ENCODE results near the gene GSG1L2. TPM values are rescaled to one million over a fixed set of nuclear protein-coding genes. Genes with fewer than 3 reads are reported as not detected.
A peak's percentile ranks its signal among the peaks of the same experiment; 100 is the strongest.

GSG1L2 gene
- not detected in 2 replicates for polyA plus RNA-seq (2011; rRNA removed)
- polyA plus RNA-seq (2012; cell fraction: cytosol; rRNA removed) = 0.08 TPM in 1 of 2 replicates, not detected in the other
- 0.23 TPM in 1 of 2 replicates, not detected in the other for polyA plus RNA-seq (2012; cell fraction: nucleus; rRNA removed)
- polyA plus RNA-seq (2017; fragmentation: RNase III; extraction: RNeasy Plus Mini Kit Qiagen cat#74134 plus additional on column Dnase treatment) = not detected in 3 replicates
- polyA minus RNA-seq (2011; rRNA and poly(A)+ RNA removed) = not detected in 2 replicates

GRCh38 chr17:9821921-9822320 lies at the start of gene GSG1L2:
Gene GSG1L2, minus strand, starts transcription at chr17:9822079. Its CDS starts 8 bp downstream, at chr17:9822071.
- ATAC-seq = no peak
- DNase-seq (ENCODE audit: low read depth in 1 of 2, low spot score in 1 of 2) = no peak
- H3K4me3 ChIP-seq = no peak within 1 kb of the TSS
- POLR2A ChIA-PET = no interaction called here
- H3K4me2 ChIP-seq = no peak within 1 kb of the TSS
- CTCF ChIA-PET = interaction anchor here (0.6 kb wide), 2 partner anchors 8 to 93 kb away, joined by 3 read pairs; no protein-coding TSS in a partner anchor
- H3K4me1 ChIP-seq = peaks cover 35% of the 10 kb centered on the region
- FAIRE-seq = no peak
- no peaks in the 10 kb centered on the region for H3K9me3 ChIP-seq
- 89% methylated on average over 15 of the region's 15 CpGs for WGBS (ENCODE audit: missing lambda C conversion rate)
- no peak for TF ChIP-seq RCOR1 (IDR thresholded peaks at IDR 0.05; ENCODE audit: low read depth, low read length)
- TF ChIP-seq KDM5A (IDR thresholded peaks at IDR 0.05) = no peak
- no peak for TF ChIP-seq POLR2AphosphoS2 (conservative IDR thresholded peaks at IDR 0.05; ENCODE audit: low read length)
- no peak for TF ChIP-seq CBX8 (IDR thresholded peaks at IDR 0.05)
- TF ChIP-seq TP53 (CRISPR knock-in tag; IDR thresholded peaks at IDR 0.05) = no peak
- no peak for TF ChIP-seq GATA3 (IDR thresholded peaks at IDR 0.05; ENCODE audit: borderline replicate concordance)
- TF ChIP-seq HDAC2 (IDR thresholded peaks at IDR 0.05) = no peak
- no peak for TF ChIP-seq FOXS1 (CRISPR knock-in tag; IDR thresholded peaks at IDR 0.05)
- no peak for TF ChIP-seq HOXB5 (CRISPR knock-in tag; IDR thresholded peaks at IDR 0.05)
- no peak for TF ChIP-seq RFX5 (IDR thresholded peaks at IDR 0.05)
- TF ChIP-seq MYC (IDR thresholded peaks at IDR 0.05; ENCODE audit: borderline replicate concordance, low read length) = no peak
- TF ChIP-seq HOXB13 (CRISPR knock-in tag; IDR thresholded peaks at IDR 0.05; ENCODE audit: low read depth) = no peak
- TF ChIP-seq E2F6 (IDR thresholded peaks at IDR 0.05; ENCODE audit: borderline replicate concordance, low read depth) = no peak
- no peak for TF ChIP-seq NR3C1 (IDR thresholded peaks at IDR 0.05)
- no peak for TF ChIP-seq ZFP36 (IDR thresholded peaks at IDR 0.05; ENCODE audit: borderline replicate concordance, partially characterized antibody)
- TF ChIP-seq REST (IDR thresholded peaks at IDR 0.05) = no peak
- TF ChIP-seq MAZ (IDR thresholded peaks at IDR 0.05; ENCODE audit: borderline replicate concordance, low read depth, low read length) = no peak
- peak within 1 kb of the TSS; percentile 57 to 84 for H3K27ac ChIP-seq

GRCh38 chr17:9868552-9868951 lies 46.7 kb upstream of the GSG1L2 start:
- WGBS (ENCODE audit: missing lambda C conversion rate) = 68% methylated on average over 3 of the region's 3 CpGs
- H3K4me3 ChIP-seq = no peak overlapping the region
- ChIA-PET CTCF (interaction anchor here (1.7 to 2.6 kb wide), 2 partner anchors 13 to 60 kb away, joined by 5 to 15 read pairs; no protein-coding TSS in a partner anchor), POLR2A (no interaction called here)
- H3K4me1 ChIP-seq = peaks cover 12% of the 10 kb centered on the region; the same call in 1 of the 3 replicates
- no peak for TF ChIP-seq ZC3H11A (IDR thresholded peaks at IDR 0.05)
- no peak overlapping the region for H3K4me2 ChIP-seq
- FAIRE-seq = peak; percentile 80
- H3K27ac ChIP-seq = no peak overlapping the region
- peaks cover 10% of the 10 kb centered on the region; the same call in 2 of the 3 replicates for H3K9me3 ChIP-seq
- ATAC-seq = no peak
- DNase-seq (ENCODE audit: low read depth in 1 of 2, low spot score in 1 of 2) = no peak

GRCh38 chr17:9865586-9865985 lies 43.7 kb upstream of the GSG1L2 start:
- ChIA-PET POLR2A (no interaction called here), CTCF (interaction anchor here (0.9 to 1.6 kb wide), 3 partner anchors 10 to 20 kb away, joined by 3 to 4 read pairs (median 4); no protein-coding TSS in a partner anchor)
- DNase-seq (ENCODE audit: low read depth in 1 of 2, low spot score in 1 of 2) = no peak
- ATAC-seq = no peak
- Histone ChIP-seq H3K27ac (peak overlapping the region in 1 of 2 experiments; percentile 24; a peak in 2 of 6 replicates), H3K4me1 (peaks cover 12% of the 10 kb centered on the region; the same call in 1 of the 3 replicates), H3K4me2 (no peak overlapping the region), H3K4me3 (no peak overlapping the region), H3K9me3 (peaks cover 22% of the 10 kb centered on the region)
- no peak for TF ChIP-seq JUNB (IDR thresholded peaks at IDR 0.05)
- TF ChIP-seq CEBPB (IDR thresholded peaks at IDR 0.05) = peak; percentile 16 to 45; a peak in 1 of 4 replicates
- no peak for TF ChIP-seq BHLHE40 (IDR thresholded peaks at IDR 0.05; ENCODE audit: low read depth, low read length)
- TF ChIP-seq POLR2AphosphoS2 (conservative IDR thresholded peaks at IDR 0.05; ENCODE audit: low read length) = no peak
- TF ChIP-seq NPAS2 (CRISPR knock-in tag; IDR thresholded peaks at IDR 0.05; ENCODE audit: borderline replicate concordance) = no peak
- no peak for TF ChIP-seq ZNF302 (CRISPR knock-in tag; IDR thresholded peaks at IDR 0.05)
- no peak for TF ChIP-seq SMC3 (IDR thresholded peaks at IDR 0.05)
- 39% methylated on average over 1 of the region's 1 CpG for WGBS (ENCODE audit: missing lambda C conversion rate)
- FAIRE-seq = no peak

Measured in A549 (cell line).